WTC11 (cell line): ENCODE results near the gene ZNF574.

Source experiments
- ATF3 ChIP-seq: sonication (generic); formaldehyde crosslinking; conservative IDR thresholded peaks from 2 replicates; pipeline ENCODE4 v1.8.1; 2022; ENCODE audit warnings: mild to moderate bottlenecking, missing genetic modification reagents
- CTCF ChIP-seq: fragments of 200-600 bp; IDR thresholded peaks from 2 replicates; pipeline ENCODE4 v1.8.0; 2022; ENCODE audit warnings: antibody characterized with exemption
- ESRRA ChIP-seq: sonication (generic); formaldehyde crosslinking; IDR thresholded peaks from 2 replicates; pipeline ENCODE4 v1.8.1; 2022; ENCODE audit warnings: mild to moderate bottlenecking, missing genetic modification reagents, borderline replicate concordance
- FOXP1 ChIP-seq: sonication (generic); formaldehyde crosslinking; IDR thresholded peaks from 2 replicates; pipeline ENCODE4 v1.8.0; 2022; ENCODE audit warnings: missing genetic modification reagents, mild to moderate bottlenecking, moderate library complexity, borderline replicate concordance
- FOXP4 ChIP-seq: sonication (generic); formaldehyde crosslinking; IDR thresholded peaks from 2 replicates; pipeline ENCODE4 v1.8.0; 2022; ENCODE audit warnings: mild to moderate bottlenecking, missing genetic modification reagents
- HMGXB4 ChIP-seq: sonication (generic); formaldehyde crosslinking; IDR thresholded peaks from 2 replicates; pipeline ENCODE4 v1.8.1; 2023; ENCODE audit warnings: mild to moderate bottlenecking, moderate library complexity, missing genetic modification reagents
- NFE2L1 ChIP-seq: sonication (generic); formaldehyde crosslinking; IDR thresholded peaks from 2 replicates; pipeline ENCODE4 v1.8.1; 2023; ENCODE audit warnings: missing genetic modification reagents
- NFYB ChIP-seq: sonication (generic); formaldehyde crosslinking; conservative IDR thresholded peaks from 2 replicates; pipeline ENCODE4 v1.8.0; 2022; ENCODE audit warnings: low read depth, missing genetic modification reagents
- NR3C1 ChIP-seq: sonication (generic); formaldehyde crosslinking; conservative IDR thresholded peaks from 2 replicates; pipeline ENCODE4 v1.8.1; 2023; ENCODE audit warnings: low read depth, mild to moderate bottlenecking, missing genetic modification reagents
- SP1 ChIP-seq: sonication (generic); formaldehyde crosslinking; conservative IDR thresholded peaks from 2 replicates; pipeline ENCODE4 v1.8.1; 2022; ENCODE audit warnings: missing genetic modification reagents
- TP53 ChIP-seq: sonication (generic); formaldehyde crosslinking; IDR thresholded peaks from 2 replicates; pipeline ENCODE4 v1.8.1; 2023; ENCODE audit warnings: mild to moderate bottlenecking, missing genetic modification reagents
- USF2 ChIP-seq: sonication (generic); formaldehyde crosslinking; IDR thresholded peaks from 2 replicates; pipeline ENCODE4 v1.8.1; 2023; ENCODE audit warnings: mild to moderate bottlenecking, missing genetic modification reagents, moderate library complexity
- TF ChIP-seq, protein P1 (sequence below): sonication (generic); formaldehyde crosslinking; IDR thresholded peaks from 2 replicates; pipeline ENCODE4 v1.8.0; 2022; ENCODE audit warnings: mild to moderate bottlenecking, missing genetic modification reagents

- TF ChIP-seq CTCF = no peak
- TF ChIP-seq HMGXB4 (CRISPR knock-in tag) = no peak
- no peak for TF ChIP-seq FOXP4
- no peak for TF ChIP-seq NR3C1 (CRISPR knock-in tag)
- no peak for TF ChIP-seq FOXP1
- no peak for TF ChIP-seq NFYB
- no peak for TF ChIP-seq SP1 (CRISPR knock-in tag)
- TF ChIP-seq, protein P1, sequence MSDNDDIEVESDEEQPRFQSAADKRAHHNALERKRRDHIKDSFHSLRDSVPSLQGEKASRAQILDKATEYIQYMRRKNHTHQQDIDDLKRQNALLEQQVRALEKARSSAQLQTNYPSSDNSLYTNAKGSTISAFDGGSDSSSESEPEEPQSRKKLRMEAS = no peak
- no peak for TF ChIP-seq ESRRA (CRISPR knock-in tag)
- no peak for TF ChIP-seq TP53 (CRISPR knock-in tag)
- TF ChIP-seq NFE2L1 (CRISPR knock-in tag) = no peak
- no peak for TF ChIP-seq USF2 (CRISPR knock-in tag)
- no peak for TF ChIP-seq ATF3 (CRISPR knock-in tag)
These were observed 47.8 kb downstream of the ZNF574 start for GRCh38 chr19:42123765-42124164.
